ENCODE results near the gene CALU. TPM values are rescaled to one million over a fixed set of nuclear protein-coding genes. Genes with fewer than 3 reads are reported as not detected.

CALU gene
- polyA plus RNA-seq, 1 donor from 2014 or later, result 38.1 TPM

DNA sequence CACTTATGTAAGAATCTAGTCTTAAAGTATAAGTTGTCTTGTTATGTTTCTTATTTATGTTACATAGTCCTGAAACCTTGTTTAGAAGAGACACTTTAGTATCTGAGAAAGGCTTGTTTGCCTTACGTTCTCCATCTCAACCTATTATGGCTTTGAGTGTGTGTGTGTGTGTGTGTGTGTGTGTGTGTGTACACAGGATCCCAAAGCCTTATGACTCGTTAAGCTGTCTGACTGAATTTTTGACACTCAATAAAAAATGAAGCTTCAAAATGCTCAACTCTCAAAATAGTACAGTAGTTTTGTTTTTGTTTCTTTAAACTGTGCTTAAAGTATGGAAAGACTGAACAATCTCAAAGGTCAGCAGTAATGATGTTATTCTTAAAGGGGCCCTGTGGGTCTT lies 18.0 kb downstream of the CALU start:
- H3K27ac ChIP-seq (ENCODE audit: low read length), result no peak overlapping the region

DNA sequence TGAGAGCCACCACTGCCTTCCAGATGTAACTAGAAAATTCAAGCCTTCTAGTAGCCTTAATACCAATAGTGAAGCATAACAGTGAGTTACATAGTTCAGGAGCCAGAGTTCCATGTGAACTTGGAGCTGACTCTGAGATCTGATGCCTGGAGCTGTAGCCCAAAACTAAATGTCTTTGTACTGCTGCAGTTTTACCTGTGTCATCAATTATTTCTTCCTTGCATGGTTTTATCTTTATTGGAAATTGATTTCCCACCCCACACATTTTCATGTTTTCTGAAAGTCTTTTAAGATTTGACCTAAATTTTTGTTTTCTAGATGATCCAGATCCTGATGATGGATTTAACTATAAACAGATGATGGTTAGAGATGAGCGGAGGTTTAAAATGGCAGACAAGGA lies 19.4 kb downstream of the CALU start:
- no peak overlapping the region for H2AFZ ChIP-seq (ENCODE audit: low read depth, low read length)
- H3K4me3 ChIP-seq (ENCODE audit: low read length), result no peak overlapping the region
- H3K9me2 ChIP-seq (ENCODE audit: insufficient read depth, low read length), result no peaks in the 10 kb centered on the region
- H4K20me1 ChIP-seq (ENCODE audit: insufficient read depth), result no peaks in the 10 kb centered on the region
- no peaks in the 10 kb centered on the region for H3K27me3 ChIP-seq (ENCODE audit: insufficient read depth, low read depth, low read length)
- H3K27ac ChIP-seq (ENCODE audit: low read length), result no peak overlapping the region
- H3K79me2 ChIP-seq (replicated peaks; ENCODE audit: insufficient read depth, low read length), result no peaks in the 10 kb centered on the region
- H3K9ac ChIP-seq (ENCODE audit: low read length), result no peak overlapping the region
- TF ChIP-seq, protein P1, sequence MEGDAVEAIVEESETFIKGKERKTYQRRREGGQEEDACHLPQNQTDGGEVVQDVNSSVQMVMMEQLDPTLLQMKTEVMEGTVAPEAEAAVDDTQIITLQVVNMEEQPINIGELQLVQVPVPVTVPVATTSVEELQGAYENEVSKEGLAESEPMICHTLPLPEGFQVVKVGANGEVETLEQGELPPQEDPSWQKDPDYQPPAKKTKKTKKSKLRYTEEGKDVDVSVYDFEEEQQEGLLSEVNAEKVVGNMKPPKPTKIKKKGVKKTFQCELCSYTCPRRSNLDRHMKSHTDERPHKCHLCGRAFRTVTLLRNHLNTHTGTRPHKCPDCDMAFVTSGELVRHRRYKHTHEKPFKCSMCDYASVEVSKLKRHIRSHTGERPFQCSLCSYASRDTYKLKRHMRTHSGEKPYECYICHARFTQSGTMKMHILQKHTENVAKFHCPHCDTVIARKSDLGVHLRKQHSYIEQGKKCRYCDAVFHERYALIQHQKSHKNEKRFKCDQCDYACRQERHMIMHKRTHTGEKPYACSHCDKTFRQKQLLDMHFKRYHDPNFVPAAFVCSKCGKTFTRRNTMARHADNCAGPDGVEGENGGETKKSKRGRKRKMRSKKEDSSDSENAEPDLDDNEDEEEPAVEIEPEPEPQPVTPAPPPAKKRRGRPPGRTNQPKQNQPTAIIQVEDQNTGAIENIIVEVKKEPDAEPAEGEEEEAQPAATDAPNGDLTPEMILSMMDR (IDR thresholded peaks at IDR 0.05; ENCODE audit: poor library complexity, severe bottlenecking), result no peak
- no peak for TF ChIP-seq EZH2 (IDR thresholded peaks at IDR 0.05; ENCODE audit: borderline replicate concordance, insufficient read depth, low read length, poor library complexity, severe bottlenecking)
- TF ChIP-seq MXI1 (conservative IDR thresholded peaks at IDR 0.05; ENCODE audit: poor library complexity, severe bottlenecking), result no peak
- TF ChIP-seq POLR2AphosphoS5 (IDR thresholded peaks at IDR 0.05), result no peak
- TF ChIP-seq SMC3 (conservative IDR thresholded peaks at IDR 0.05; ENCODE audit: poor library complexity), result no peak
- TF ChIP-seq, protein P2, sequence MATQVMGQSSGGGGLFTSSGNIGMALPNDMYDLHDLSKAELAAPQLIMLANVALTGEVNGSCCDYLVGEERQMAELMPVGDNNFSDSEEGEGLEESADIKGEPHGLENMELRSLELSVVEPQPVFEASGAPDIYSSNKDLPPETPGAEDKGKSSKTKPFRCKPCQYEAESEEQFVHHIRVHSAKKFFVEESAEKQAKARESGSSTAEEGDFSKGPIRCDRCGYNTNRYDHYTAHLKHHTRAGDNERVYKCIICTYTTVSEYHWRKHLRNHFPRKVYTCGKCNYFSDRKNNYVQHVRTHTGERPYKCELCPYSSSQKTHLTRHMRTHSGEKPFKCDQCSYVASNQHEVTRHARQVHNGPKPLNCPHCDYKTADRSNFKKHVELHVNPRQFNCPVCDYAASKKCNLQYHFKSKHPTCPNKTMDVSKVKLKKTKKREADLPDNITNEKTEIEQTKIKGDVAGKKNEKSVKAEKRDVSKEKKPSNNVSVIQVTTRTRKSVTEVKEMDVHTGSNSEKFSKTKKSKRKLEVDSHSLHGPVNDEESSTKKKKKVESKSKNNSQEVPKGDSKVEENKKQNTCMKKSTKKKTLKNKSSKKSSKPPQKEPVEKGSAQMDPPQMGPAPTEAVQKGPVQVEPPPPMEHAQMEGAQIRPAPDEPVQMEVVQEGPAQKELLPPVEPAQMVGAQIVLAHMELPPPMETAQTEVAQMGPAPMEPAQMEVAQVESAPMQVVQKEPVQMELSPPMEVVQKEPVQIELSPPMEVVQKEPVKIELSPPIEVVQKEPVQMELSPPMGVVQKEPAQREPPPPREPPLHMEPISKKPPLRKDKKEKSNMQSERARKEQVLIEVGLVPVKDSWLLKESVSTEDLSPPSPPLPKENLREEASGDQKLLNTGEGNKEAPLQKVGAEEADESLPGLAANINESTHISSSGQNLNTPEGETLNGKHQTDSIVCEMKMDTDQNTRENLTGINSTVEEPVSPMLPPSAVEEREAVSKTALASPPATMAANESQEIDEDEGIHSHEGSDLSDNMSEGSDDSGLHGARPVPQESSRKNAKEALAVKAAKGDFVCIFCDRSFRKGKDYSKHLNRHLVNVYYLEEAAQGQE (IDR thresholded peaks at IDR 0.05; ENCODE audit: borderline replicate concordance), result no peak
- TF ChIP-seq EP300 (conservative IDR thresholded peaks at IDR 0.05; ENCODE audit: poor library complexity, severe bottlenecking), result no peak
- no peak for TF ChIP-seq TAF1 (IDR thresholded peaks at IDR 0.05; ENCODE audit: low read depth)
- TF ChIP-seq RAD21 (conservative IDR thresholded peaks at IDR 0.05), result no peak
- no peak overlapping the region for H3K4me2 ChIP-seq (ENCODE audit: low read length)
- no peaks in the 10 kb centered on the region for H3K36me3 ChIP-seq (ENCODE audit: insufficient read depth, low read length)
- no peaks in the 10 kb centered on the region for H3K9me3 ChIP-seq (ENCODE audit: low read length)
- H3F3A ChIP-seq (ENCODE audit: insufficient read depth, low read length, poor library complexity, severe bottlenecking), result no peaks in the 10 kb centered on the region

More for the DNA sequence above, 18.0 kb downstream of the CALU start:
- Histone ChIP-seq H4K20me1 (ENCODE audit: insufficient read depth) (no peaks in the 10 kb centered on the region), H3F3A (ENCODE audit: insufficient read depth, low read length, poor library complexity, severe bottlenecking) (no peaks in the 10 kb centered on the region), H3K9me3 (ENCODE audit: low read length) (no peaks in the 10 kb centered on the region), H3K27me3 (ENCODE audit: insufficient read depth, low read depth, low read length) (no peaks in the 10 kb centered on the region), H3K9me2 (ENCODE audit: insufficient read depth, low read length) (no peaks in the 10 kb centered on the region), H3K9ac (ENCODE audit: low read length) (no peak overlapping the region), H3K4me2 (ENCODE audit: low read length) (no peak overlapping the region), H3K4me3 (ENCODE audit: low read length) (no peak overlapping the region), H2AFZ (ENCODE audit: low read depth, low read length) (no peak overlapping the region), H3K79me2 (replicated peaks; ENCODE audit: insufficient read depth, low read length) (no peaks in the 10 kb centered on the region), H3K36me3 (ENCODE audit: insufficient read depth, low read length) (peaks cover 7% of the 10 kb centered on the region)
- no peak for TF ChIP-seq MXI1 (conservative IDR thresholded peaks at IDR 0.05; ENCODE audit: poor library complexity, severe bottlenecking)
- TF ChIP-seq RAD21 (conservative IDR thresholded peaks at IDR 0.05), result no peak
- TF ChIP-seq, protein P1 (IDR thresholded peaks at IDR 0.05; ENCODE audit: poor library complexity, severe bottlenecking), result no peak
- TF ChIP-seq, protein P2 (IDR thresholded peaks at IDR 0.05; ENCODE audit: borderline replicate concordance), result no peak
- no peak for TF ChIP-seq POLR2AphosphoS5 (IDR thresholded peaks at IDR 0.05)
- TF ChIP-seq EZH2 (IDR thresholded peaks at IDR 0.05; ENCODE audit: borderline replicate concordance, insufficient read depth, low read length, poor library complexity, severe bottlenecking), result no peak
- TF ChIP-seq SMC3 (conservative IDR thresholded peaks at IDR 0.05; ENCODE audit: poor library complexity), result no peak
- no peak for TF ChIP-seq EP300 (conservative IDR thresholded peaks at IDR 0.05; ENCODE audit: poor library complexity, severe bottlenecking)
- no peak for TF ChIP-seq TAF1 (IDR thresholded peaks at IDR 0.05; ENCODE audit: low read depth)
